Activated CD4-positive, alpha-beta T cell treated with anti-CD3 and anti-CD28 coated beads for 36 hours (primary cell): ENCODE data around the gene BRI3. TPM values are rescaled to one million over a fixed set of nuclear protein-coding genes. Genes with fewer than 3 reads are reported as not detected.

ENCODE experiments used
- ATAC-seq: fragments of 200-7000 bp; cut with Tn5 transposase; one replicate; pipeline ENCODE4 v1.10.0; 2021; ENCODE audit warnings: mild to moderate bottlenecking, moderate library complexity
- CTCF ChIA-PET: fragments of 350-600 bp; sonication (Branson Sonifier 250); formaldehyde crosslinking; loops from one replicate; lab custom pipeline; 2021; ENCODE audit warnings: antibody characterized with exemption; lab: Charles Lee
- POLR2A ChIA-PET: fragments of 350-600 bp; sonication (Branson Sonifier 250); formaldehyde crosslinking; loops from one replicate; lab custom pipeline; 2021; ENCODE audit warnings: antibody characterized with exemption, inconsistent platforms; lab: Charles Lee
- DNase-seq: peaks from one replicate; pipeline ENCODE4 v3.0.0-alpha.2; 2020
- H3K27ac Mint-ChIP-seq: one replicate; pipeline ENCODE4 v1.8.0; 2021; ENCODE audit warnings: mixed read lengths
- H3K27me3 Mint-ChIP-seq: one replicate; pipeline ENCODE4 v1.8.0; 2021; ENCODE audit warnings: mixed read lengths
- H3K36me3 Mint-ChIP-seq: one replicate; pipeline ENCODE4 v1.8.0; 2021; ENCODE audit warnings: low read depth, mixed read lengths
- H3K4me1 Mint-ChIP-seq: one replicate; pipeline ENCODE4 v1.8.0; 2021; ENCODE audit warnings: mixed read lengths
- H3K4me3 Mint-ChIP-seq: one replicate; pipeline ENCODE4 v1.8.0; 2021; ENCODE audit warnings: mild to moderate bottlenecking, moderate library complexity, mixed read lengths
- H3K9me3 Mint-ChIP-seq: one replicate; pipeline ENCODE4 v1.8.0; 2021; ENCODE audit warnings: low read depth, mixed read lengths
- intact Hi-C, 2 experiments: fragments of 100-400 bp; cut with DNase I in 1 of 2; cut with micrococcal nuclease in 1 of 2; formaldehyde crosslinking; loops; one replicate each; pipeline versions ENCODE4 v1.14.2 to v1.15.1; 2022 to 2024; cut with DNase I, micrococcal nuclease
- total RNA-seq, 2 experiments: library from RNA; stranded (reverse); gene quantifications; one replicate each; pipeline ENCODE4 v1.2.3, GENCODE V29; 2021

Gene BRI3
- total RNA-seq, 2 experiments from 2014 or later = 45.1 to 47.6 TPM

DNA sequence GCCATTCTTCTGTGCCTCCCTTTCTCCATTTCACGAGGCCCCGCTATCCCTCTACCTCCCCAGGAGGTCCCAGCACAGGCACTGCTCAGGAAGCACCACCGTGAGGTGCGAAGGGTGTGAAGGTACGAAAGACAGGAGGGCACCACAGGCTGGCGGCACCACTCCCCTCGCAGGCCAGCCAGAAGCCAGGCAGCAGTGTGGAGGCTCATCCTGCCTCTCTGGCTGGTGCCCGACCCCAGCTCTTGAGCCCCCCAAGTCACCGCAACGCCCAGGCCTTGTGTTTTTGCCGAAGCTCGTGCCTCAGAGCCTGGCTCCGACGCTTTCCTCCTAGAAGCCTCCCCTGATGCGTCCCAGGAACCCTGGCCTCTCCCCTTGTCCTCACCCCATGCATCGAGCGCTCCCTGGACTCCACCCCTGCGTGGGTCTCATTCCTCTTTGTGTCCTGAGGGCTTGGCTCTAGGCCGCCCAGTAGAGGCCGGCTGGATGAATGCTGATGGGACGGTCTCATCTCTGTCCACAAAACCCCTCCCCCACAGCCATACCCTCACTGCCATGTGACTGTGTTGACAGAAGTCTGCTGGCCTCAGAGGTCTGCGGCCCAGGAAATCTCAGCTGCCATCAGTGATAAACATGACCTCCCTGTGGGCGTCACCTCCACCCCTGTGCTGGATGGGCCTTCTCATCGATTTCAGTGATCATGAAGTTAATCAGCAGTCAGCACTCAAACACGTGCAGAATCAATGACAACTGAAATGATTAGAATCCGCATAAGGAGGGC lies 19.3 kb downstream of the BRI3 start:
- no peaks in the 10 kb centered on the region for H3K4me1 Mint-ChIP-seq
- H3K27ac Mint-ChIP-seq = no peak overlapping the region
- ATAC-seq (no peak), DNase-seq (no peak)
- ChIA-PET CTCF (no interaction called here), POLR2A (interaction anchor here (0.5 kb wide), 1 partner anchor 60 kb away, joined by 3 read pairs; no protein-coding TSS in a partner anchor)
- H3K36me3 Mint-ChIP-seq = no peaks in the 10 kb centered on the region
- H3K4me3 Mint-ChIP-seq = no peak overlapping the region
- no peaks in the 10 kb centered on the region for H3K27me3 Mint-ChIP-seq
- H3K9me3 Mint-ChIP-seq = no peaks in the 10 kb centered on the region
- intact Hi-C loops = no loop called here

- no peaks in the 10 kb centered on the region for H3K9me3 Mint-ChIP-seq
- ChIA-PET POLR2A (interaction anchor here (0.5 kb wide), 1 partner anchor 59 kb away, joined by 3 read pairs; no protein-coding TSS in a partner anchor), CTCF (interaction anchor here (0.6 to 1.2 kb wide), 2 partner anchors 12 to 60 kb away, joined by 3 to 4 read pairs; no protein-coding TSS in a partner anchor)
- no peaks in the 10 kb centered on the region for H3K27me3 Mint-ChIP-seq
- H3K36me3 Mint-ChIP-seq = no peaks in the 10 kb centered on the region
- no peak for DNase-seq
- H3K4me1 Mint-ChIP-seq = no peaks in the 10 kb centered on the region
- intact Hi-C loops = no loop called here
- H3K27ac Mint-ChIP-seq = no peak overlapping the region
- no peak overlapping the region for H3K4me3 Mint-ChIP-seq
- ATAC-seq = no peak
Measured at GRCh38 chr7:98301693-98302470, 20.4 kb downstream of the BRI3 start.

GRCh38 chr7:98303176-98303865 lies 21.8 kb downstream of the BRI3 start:
- intact Hi-C loops = no loop called here
- Mint-ChIP-seq H3K9me3 (no peaks in the 10 kb centered on the region), H3K27ac (no peak overlapping the region), H3K36me3 (no peaks in the 10 kb centered on the region), H3K27me3 (no peaks in the 10 kb centered on the region), H3K4me1 (no peaks in the 10 kb centered on the region), H3K4me3 (no peak overlapping the region)
- POLR2A ChIA-PET = interaction anchor here (0.7 kb wide), 1 partner anchor 115 kb away, joined by 3 read pairs; no protein-coding TSS in a partner anchor
- CTCF ChIA-PET = interaction anchor here (1.2 kb wide), 1 partner anchor 11 kb away, joined by 3 read pairs; no protein-coding TSS in a partner anchor
- ATAC-seq (no peak), DNase-seq (no peak)

DNA sequence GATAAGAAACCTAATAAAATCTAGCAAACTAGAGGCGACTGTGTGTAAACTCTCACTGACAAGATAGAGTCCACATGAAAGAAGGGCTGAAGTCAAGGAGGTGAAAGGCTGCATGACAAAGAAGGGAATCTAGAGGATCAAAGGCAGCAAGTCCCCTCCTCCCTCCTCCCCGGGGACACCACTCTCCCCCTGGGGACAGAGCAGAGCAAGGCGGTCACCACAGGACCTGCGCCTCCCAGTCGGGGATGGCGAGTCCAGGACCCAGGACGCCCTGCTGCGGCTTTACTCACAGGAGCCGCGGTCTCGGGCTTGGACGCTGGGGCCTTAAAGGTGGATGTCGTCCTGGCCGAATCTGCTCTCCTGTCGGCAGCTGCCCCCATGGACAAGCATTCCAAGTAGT lies 22.4 kb downstream of the BRI3 start:
- Mint-ChIP-seq H3K36me3 (no peaks in the 10 kb centered on the region), H3K4me1 (no peaks in the 10 kb centered on the region), H3K27ac (no peak overlapping the region), H3K9me3 (no peaks in the 10 kb centered on the region), H3K4me3 (no peak overlapping the region), H3K27me3 (no peaks in the 10 kb centered on the region)
- ChIA-PET POLR2A (no interaction called here), CTCF (interaction anchor here (0.7 kb wide), 1 partner anchor 27 kb away, joined by 3 read pairs; no protein-coding TSS in a partner anchor)
- DNase-seq (no peak), ATAC-seq (no peak)
- intact Hi-C loops = no loop called here

GRCh38 chr7:98305951-98306535 lies 24.6 kb downstream of the BRI3 start:
- ChIA-PET POLR2A (no interaction called here), CTCF (interaction anchor here (1.2 kb wide), 1 partner anchor 8 kb away, joined by 4 read pairs; no protein-coding TSS in a partner anchor)
- Mint-ChIP-seq H3K36me3 (no peaks in the 10 kb centered on the region), H3K9me3 (no peaks in the 10 kb centered on the region), H3K27me3 (no peaks in the 10 kb centered on the region), H3K4me3 (no peak overlapping the region), H3K4me1 (no peaks in the 10 kb centered on the region), H3K27ac (no peak overlapping the region)
- ATAC-seq (no peak), DNase-seq (no peak)
- intact Hi-C loops = no loop called here

GRCh38 chr7:98307971-98308466 lies 26.5 kb downstream of the BRI3 start:
- no peak for ATAC-seq
- Mint-ChIP-seq H3K36me3 (no peaks in the 10 kb centered on the region), H3K27me3 (no peaks in the 10 kb centered on the region), H3K4me1 (no peaks in the 10 kb centered on the region), H3K27ac (no peak overlapping the region), H3K4me3 (no peak overlapping the region), H3K9me3 (no peaks in the 10 kb centered on the region)
- ChIA-PET POLR2A (no interaction called here), CTCF (interaction anchor here (1.0 kb wide), 1 partner anchor 14 kb away, joined by 3 read pairs; no protein-coding TSS in a partner anchor)
- intact Hi-C loops = no loop called here
- no peak for DNase-seq

- POLR2A ChIA-PET = no interaction called here
- DNase-seq (no peak), ATAC-seq (no peak)
- no peaks in the 10 kb centered on the region for H3K36me3 Mint-ChIP-seq
- no peaks in the 10 kb centered on the region for H3K27me3 Mint-ChIP-seq
- CTCF ChIA-PET = no interaction called here
- no peak overlapping the region for H3K4me3 Mint-ChIP-seq
- H3K27ac Mint-ChIP-seq = no peak overlapping the region
- H3K4me1 Mint-ChIP-seq = no peaks in the 10 kb centered on the region
- intact Hi-C loops = no loop called here
- no peaks in the 10 kb centered on the region for H3K9me3 Mint-ChIP-seq
Measured at GRCh38 chr7:98309566-98309965, 28.1 kb downstream of the BRI3 start.

DNA sequence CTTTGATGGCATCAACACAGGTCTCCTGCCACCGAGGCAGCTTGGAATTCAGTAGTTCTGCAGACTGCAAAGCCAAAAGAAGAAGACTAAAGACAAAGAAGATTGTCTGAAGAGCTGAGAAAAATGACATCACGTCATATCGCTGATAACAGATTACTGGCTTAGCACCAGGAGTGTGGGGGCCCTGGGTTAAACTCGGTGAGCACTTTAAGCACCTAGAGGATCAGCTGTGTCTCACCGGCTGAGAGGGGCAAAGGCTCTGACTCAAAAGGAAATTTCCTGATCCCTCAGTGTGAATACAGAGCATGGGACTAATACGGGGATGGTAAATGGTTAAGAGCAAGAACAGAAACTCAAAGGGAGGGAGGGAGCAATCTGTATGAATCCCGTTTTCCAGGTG lies 30.7 kb downstream of the BRI3 start:
- Mint-ChIP-seq H3K27me3 (no peaks in the 10 kb centered on the region), H3K4me3 (no peak overlapping the region), H3K4me1 (no peaks in the 10 kb centered on the region), H3K36me3 (no peaks in the 10 kb centered on the region), H3K27ac (no peak overlapping the region), H3K9me3 (no peaks in the 10 kb centered on the region)
- no peak for ATAC-seq
- intact Hi-C loops = no loop called here
- DNase-seq = no peak
- ChIA-PET CTCF (no interaction called here), POLR2A (no interaction called here)

- no peak overlapping the region for H3K27ac Mint-ChIP-seq
- no peaks in the 10 kb centered on the region for H3K9me3 Mint-ChIP-seq
- H3K4me1 Mint-ChIP-seq = no peaks in the 10 kb centered on the region
- no peaks in the 10 kb centered on the region for H3K36me3 Mint-ChIP-seq
- ChIA-PET POLR2A (no interaction called here), CTCF (interaction anchor here (1.0 kb wide), 1 partner anchor 12 kb away, joined by 3 read pairs; no protein-coding TSS in a partner anchor)
- no peak for ATAC-seq
- no peaks in the 10 kb centered on the region for H3K27me3 Mint-ChIP-seq
- H3K4me3 Mint-ChIP-seq = no peak overlapping the region
- no peak for DNase-seq
- intact Hi-C loops = no loop called here
Measured at GRCh38 chr7:98314469-98314868, 33.0 kb downstream of the BRI3 start.

GRCh38 chr7:98315318-98315993 lies 34.0 kb downstream of the BRI3 start:
- ChIA-PET POLR2A (no interaction called here), CTCF (no interaction called here)
- Mint-ChIP-seq H3K27ac (no peak overlapping the region), H3K4me3 (no peak overlapping the region), H3K4me1 (no peaks in the 10 kb centered on the region), H3K27me3 (no peaks in the 10 kb centered on the region), H3K36me3 (no peaks in the 10 kb centered on the region), H3K9me3 (no peaks in the 10 kb centered on the region)
- DNase-seq (no peak), ATAC-seq (no peak)
- intact Hi-C loops = no loop called here
